GM19035 (cell line): Measurements from ENCODE around the gene CLECL1.

Experiments
- ATAC-seq: cut with Tn5 transposase; IDR thresholded peaks from one replicate; pipeline ENCODE4 v1.9.1; 2021; ENCODE audit not compliant: unreplicated experiment

The CLECL1 gene

DNA sequence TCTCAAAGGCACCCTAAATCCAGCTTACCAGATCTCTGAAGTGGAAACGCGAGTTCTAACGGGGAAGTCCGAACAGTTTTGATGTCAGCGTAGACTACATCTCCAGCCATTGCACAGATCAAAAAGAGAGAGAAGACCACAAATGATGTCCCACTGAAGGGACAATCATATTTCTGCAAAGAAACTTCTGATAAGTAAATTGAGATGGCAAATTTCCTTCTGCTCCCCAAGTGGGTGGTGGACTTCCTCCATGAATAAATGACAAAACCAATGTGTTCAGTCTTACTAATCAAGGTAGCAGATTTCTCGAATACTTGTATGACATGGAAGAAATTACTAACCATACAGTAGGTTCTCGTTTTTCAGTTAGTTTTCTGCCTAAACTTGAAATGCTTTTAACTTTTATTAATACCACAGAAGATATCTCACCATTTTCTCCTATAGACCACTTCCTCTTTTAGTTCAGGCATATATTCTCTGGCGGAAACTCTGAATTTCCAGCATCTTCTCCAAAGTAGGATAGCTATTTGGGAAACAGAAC, at the start of gene CLECL1:
TSS of gene CLECL1 (minus strand) at position 177 of the 541 bp plus-strand sequence.
- ATAC-seq = no peak

DNA sequence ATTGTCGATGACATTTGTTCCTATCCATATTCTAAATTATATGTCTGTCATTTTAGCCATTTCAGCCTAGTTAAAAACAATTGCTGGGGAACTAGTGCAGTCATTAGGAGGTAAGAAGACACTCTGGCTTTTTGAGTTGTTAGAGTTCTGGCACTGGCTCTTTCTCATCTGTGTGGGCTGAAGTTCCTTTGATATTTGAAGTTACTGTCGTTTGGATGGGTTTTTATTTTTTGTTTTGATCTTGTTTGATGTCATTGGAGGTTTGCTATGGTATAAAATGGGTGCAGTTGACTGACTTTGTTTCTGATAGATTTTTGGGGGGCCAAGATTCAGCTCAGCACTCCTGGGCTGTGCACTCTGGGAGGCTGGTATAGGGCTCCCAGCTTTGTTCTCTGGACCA, 48.5 kb upstream of the CLECL1 start:
- no peak for ATAC-seq

DNA sequence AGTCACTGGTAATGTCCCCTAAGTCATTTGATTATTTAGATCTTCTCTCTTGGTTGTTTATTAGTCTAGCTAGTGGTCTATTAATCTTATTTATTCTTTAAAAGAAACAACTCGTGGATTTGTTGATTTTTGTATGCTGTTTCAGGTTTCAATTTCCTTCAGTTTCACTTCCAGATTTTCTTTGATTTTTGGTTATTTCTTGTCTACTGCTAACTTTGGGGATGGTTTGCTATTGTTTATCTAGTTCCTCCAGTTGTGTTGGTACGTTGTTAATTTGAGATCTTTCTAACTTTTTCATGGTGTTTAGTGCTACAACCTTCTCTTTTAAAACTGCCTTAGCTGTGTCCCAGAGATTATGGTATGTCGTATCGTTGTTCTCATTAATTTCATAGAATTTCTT, 46.3 kb upstream of the CLECL1 start:
- ATAC-seq = no peak

DNA sequence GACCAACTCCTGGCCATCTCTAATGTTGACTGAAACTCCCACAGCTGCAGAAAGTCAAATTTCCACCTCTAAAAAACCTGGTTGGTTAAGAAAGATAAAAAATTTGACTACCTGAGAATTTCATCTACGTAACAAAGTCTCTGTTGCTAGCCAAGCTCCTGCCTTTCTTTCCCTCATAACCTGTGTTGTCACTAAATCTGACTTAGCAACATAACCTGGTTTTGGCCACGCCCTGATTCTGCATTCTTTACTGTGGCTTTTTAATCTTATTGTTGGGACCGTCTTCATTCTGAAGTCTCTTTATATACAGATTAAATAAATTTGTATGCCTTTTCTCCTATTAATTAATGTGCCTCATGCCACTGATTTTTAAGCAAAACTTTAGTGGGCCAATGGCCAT, 43.9 kb upstream of the CLECL1 start:
- ATAC-seq = no peak

DNA sequence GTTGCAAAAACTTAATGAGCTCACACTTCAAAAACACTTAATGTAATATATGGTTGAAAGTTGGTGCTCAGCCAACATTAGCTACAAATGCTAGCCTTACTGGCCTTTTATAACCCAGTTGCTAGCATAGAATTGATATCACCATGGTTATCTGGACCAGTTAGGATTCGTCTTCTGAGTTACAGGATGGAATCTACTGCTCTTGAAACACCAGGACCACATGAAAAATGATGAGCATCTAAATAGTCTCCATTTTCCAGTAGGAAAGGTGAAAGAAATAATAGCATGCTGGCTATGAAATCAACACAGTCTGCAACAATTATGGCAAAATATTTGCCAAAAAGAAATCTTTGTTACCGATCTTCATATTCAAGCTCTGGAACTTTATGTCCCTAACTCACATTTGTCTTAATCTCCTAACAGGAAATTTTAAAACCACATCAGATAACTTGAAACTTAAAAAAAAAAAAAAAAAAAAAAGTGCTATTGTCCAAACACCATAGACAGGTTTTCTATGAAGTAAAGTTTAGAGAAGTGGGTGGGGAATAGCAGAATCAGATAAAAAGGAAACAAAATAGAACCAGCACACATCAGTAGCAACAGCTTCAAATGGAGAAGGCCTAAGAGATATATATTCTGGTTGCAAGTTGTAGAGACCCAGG, 40.5 kb upstream of the CLECL1 start:
- ATAC-seq = no peak

DNA sequence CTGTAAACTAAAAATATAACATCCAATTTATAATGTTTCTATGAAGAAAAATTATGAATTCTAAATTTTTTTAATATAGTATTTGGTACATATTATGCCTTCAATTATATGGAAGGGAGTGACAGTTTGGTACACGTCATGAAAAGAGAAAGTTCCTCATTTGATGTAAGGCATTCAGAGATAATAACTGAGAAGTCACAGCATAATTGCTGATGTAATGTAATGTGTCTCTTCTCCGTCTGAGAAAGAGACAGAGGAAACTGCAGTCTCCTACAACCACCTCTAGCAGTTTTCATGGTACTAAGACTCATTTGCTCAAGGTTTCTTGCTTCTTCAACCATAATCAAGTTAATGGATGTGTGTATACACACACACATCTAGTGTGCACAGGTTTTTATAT, 30.1 kb upstream of the CLECL1 start:
- no peak for ATAC-seq

DNA sequence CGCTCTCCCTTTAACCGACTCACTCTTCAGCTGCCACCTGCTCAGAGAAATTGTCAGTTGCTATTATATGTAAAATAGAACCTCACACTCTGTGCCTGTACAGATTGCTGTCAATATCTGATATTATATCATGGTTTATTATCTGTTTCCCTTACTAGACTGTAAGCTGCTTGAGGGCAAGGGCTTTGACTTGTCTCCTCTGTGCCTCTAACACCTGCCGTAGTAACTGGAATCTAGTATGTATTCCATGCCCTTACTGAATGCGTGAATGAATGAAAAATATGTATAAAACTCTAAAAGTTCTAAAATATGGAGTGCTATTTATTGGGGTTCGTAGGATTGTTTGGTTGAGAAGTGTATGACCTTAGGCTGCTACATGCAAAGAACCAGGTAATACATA, 29.5 kb upstream of the CLECL1 start:
- no peak for ATAC-seq

DNA sequence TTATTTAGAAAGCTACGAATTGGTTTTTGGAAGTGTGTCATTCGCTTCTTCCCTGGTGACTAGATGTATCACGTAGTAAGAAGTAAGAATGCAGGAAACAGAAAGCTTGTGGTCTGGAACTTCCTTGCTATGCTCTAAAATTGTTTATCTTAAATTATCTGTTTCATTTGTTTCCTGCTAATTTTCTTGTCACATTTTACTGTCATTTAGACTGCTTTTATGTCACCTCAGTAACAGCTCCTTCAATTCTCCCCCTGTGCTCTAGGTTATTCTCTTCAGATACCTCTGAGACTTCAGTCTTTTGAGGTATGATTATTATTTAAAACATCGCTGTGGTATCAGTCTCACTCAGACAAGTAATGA, 28.5 kb upstream of the CLECL1 start:
- no peak for ATAC-seq

DNA sequence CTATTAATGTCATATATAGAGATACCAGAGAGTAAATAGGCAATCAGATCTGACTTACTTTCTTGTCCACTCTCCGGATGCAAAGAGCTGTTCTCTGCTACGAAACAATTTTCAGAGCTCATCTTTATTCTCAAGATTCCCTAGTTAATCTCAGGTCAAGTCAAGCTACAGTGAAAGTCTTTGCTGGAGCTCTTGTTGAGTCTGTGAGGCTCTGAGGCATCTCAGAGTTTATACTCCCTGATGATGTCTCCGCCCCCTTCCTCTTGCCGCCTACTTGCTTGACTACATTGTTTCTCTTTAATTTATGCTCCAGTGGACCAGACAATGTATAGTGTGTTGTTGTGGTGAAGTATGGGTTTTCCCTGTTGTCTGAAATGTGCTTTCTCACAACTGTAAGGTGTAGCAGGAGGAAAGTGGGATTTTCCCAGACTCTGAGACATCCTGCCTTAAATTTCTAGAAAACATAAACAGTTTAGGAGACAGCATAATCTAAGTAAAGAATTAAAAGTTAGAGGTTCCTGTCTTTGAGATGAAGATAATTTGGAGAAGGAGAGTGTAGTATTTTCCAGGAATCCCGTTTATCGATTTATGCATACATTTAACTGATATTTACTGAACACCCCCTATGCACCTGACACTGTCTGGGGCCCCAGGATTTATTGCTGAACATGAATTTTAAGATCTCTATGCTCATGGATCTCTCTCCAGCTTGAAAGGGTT, 28.0 kb upstream of the CLECL1 start, which contains the start of gene CD69:
TSS of gene CD69 (minus strand) at position 203 of the 720 bp plus-strand sequence. CDS start at position 122, 81 bp downstream.
- ATAC-seq = peak; percentile 47

DNA sequence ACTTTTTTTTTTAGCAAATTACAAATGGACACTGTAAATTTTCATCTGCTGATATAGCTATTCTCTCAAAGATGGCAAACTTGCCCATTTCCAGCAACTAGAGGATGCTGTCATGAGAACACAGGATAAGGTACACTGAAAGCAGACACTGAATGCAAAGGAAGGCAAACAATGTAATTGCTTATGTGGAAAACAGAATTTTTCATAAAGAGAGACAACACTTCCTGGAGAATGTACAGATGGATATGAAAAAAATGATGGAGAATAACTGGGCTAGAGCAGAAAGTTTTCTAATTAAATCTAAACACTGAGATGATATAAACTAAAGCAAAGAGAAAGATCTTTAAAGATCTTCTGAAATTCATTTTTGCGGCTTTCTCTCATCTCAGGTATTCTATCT, 27.2 kb upstream of the CLECL1 start:
- no peak for ATAC-seq

DNA sequence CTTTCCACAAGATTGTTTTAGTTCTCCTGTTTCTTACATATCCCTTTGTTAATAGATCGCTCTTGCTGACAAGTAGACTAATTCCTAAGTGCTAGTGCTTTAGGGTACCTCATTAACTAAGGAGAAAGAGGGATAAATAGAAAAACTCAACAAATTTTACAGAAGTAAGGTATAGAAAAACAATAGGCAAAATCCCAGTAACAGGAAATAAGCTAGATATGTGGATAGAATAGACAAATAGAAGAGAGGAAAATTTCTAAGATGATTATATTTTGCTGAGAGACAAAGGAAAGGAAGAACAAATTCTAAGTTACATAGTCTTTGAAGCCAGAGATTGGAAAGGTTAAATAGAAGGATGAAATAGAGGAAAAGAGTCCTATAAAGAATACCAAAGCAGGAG, 26.8 kb upstream of the CLECL1 start:
- no peak for ATAC-seq

DNA sequence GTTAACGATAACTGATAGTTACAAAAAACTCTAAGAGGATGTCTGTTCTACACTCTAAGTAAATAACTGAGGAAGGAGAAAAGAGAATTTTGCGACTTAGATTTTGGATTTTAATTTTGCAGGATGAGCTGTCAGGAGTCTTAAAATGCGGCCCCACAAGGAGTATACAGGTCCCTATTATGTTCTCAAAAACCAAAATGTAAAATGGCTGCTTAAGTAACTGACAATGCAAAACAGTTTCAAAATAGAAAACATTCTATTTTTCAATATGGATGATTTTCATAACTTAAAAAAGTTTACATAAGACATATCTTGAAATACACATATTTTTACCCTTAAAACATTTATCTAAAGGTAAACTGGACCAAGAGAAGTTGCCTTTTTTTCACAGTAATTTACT, 25.2 kb upstream of the CLECL1 start:
- ATAC-seq = no peak

DNA sequence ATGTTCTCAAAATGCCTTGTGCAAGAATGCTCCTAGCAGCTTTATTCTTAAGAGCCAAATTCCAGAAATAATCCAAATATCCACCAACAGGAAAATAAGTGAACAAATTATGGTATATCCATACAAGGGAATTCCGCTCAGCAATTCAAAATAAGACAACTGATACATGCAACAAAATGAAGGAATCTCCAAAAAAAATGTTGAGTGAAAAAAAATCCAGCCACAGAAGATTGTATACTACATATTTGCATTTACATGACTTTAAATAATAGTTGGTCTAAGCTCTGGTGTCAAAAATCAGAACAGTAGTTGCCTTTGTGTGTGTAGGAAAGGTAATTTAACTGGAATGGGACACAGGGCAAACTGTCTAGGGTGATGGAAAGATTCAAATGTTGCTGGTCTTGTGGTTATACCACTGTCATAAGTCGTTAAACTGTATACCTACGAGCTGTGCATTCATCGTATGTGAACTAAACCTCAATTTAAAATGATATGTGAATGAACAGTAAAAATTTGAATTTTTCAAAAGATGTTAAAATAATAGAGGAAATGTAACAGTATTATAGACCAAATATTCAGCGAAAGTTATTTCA, 24.6 kb upstream of the CLECL1 start:
- no peak for ATAC-seq

DNA sequence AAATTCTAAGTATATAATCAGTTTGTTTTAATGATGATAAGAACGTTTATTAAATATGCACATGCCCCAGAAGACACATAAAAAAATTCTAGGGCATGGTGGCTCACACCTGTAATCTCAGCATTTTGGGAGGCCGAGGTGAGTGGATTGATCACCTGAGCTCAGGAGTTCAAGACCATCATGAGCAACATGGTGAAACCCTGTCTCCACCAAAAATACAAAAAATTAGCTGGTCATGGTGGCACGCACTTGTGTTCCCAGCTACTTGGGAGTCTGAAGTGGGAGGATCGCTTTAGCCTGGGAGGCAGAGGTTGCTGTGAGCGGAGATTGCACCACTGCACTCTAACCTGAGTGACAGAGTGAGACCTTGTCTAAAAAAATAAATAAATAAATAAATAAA, 23.8 kb upstream of the CLECL1 start:
- ATAC-seq = no peak

DNA sequence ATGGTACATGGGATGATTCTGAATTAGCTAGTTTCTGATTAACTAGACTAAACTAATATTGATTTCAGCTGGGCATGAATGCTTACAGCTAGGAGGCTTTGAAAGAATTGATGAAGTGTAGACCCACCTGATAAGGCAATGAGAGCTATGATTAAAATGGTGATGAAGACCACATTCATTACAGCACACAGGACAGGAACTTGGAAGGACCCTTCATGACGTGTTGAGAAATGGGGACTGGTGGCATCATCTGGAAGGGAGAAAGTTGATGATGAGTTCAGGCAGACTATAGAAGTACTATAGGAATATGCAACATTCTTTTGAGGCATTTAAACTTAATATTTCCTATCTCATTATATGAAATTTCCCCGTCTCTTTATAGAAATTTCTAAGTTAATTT, 23.3 kb upstream of the CLECL1 start:
- no peak for ATAC-seq

DNA sequence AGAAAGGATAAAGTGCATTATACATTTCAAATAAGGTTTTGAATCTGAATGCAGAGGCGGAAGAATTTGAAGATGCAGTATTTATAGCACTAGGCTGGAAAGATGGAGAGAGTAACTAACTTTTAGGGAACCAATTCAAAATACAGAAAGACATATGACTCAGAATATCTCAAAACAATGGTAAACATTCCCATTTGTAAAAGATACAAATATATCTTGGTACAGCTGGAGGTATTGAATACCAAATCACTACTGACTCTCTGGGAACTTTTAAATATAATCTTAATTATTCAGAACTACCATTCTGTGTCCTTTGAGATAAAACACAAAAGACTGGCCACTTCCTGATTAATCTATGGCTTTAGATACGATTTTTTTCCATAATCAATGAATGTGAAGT, 22.7 kb upstream of the CLECL1 start:
- no peak for ATAC-seq

DNA sequence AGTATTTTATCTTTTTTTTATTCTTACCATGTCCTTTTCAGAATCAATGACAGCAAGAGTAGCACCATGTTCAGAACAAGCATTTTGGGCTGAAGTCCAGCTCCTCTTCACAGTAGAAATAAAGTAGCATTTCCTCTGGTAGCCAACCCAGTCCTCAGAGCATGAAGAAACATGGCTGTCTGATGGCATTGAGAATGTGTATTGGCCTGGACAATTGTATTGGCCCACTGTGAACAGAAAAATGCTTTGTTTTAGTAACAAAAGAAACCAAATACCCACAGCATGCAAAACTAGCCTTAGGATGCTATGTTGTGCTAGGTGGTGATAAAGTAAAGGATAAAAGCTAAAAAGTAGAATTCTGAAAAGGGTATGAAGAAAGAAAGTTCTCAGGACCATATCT, 22.1 kb upstream of the CLECL1 start:
- no peak for ATAC-seq

DNA sequence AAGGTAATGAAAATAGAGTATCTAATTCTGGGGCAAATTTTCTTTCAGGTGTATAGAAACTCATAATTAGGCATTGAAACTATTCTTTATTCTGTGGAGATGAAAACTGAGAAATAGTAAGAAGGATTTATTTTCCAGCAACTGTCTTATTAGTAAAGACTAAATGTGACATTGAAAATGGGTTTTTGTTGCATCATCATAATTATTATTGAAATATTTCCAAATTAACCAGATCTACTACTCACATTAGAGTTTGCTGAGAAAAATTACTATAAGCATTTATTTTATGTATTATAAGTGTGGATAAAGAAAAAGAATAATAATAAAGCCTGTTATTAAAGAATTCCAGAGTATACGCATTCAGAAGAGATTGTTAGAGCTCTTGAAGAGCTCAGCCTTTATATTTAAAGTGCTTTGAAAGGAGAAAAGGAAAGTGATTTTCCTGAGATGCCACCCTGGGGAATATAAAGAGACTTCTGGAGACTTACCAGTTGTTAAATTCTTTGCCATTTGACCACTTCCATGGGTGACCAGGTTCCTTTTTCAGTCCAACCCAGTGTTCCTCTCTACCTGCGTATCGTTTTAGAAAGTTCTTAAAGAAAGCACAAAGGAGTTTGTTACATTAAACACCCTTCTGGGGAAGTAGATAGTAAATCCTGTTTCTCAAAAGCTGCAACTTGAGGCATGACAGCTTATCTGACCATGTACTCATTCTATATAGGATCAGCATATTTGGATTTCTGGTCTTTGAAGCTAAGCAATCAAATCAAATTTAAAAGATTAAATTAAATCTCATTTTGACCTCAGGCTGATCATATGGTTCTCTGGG, 21.4 kb upstream of the CLECL1 start:
- ATAC-seq = no peak

DNA sequence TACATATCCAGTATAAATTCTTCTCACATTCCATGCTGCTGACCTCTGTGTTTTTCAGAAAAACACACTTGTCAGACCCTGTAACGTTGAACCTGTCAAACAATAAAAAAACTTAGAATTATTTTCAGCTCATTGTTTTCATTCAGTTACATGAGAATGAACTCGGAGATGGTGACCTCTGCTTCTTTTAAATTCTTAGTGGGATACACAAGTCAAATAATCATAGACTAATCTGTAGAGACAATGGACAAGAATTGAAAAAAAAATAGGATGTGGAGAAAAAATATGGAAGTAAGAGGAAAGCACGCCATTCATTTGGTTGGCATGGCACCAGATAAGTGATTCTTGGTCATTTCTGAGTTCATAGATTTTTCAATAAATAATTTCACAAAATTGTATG, 20.6 kb upstream of the CLECL1 start:
- ATAC-seq = no peak

DNA sequence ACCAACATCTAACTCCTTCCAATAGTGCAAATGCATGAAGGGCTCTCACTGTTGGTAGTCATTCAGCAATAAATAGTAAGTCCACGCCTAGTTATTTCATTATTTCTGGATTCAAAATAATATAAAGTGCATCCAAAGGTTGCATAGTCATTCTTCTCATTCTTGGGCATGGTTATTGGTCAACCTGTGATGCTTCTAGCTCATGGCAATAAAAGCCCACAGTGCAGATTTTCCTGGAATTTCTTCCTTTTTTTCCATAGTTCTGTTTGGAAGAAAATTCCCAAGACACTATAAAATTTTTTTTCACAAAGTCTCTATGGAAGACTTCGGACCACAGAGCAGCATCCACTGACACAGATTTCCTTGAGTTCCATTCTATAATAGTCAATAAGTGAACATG, 20.2 kb upstream of the CLECL1 start:
- no peak for ATAC-seq
